ENCODE data around the gene METTL16. TPM values are rescaled to one million over a fixed set of nuclear protein-coding genes. Genes with fewer than 3 reads are reported as not detected.

METTL16 gene
- total and polyA plus RNA-seq, 2 of the 8 experiments (the other 6 are each of a cell fraction or from before 2014, with no cell fraction given) = 22.8 to 59.4 TPM

DNA sequence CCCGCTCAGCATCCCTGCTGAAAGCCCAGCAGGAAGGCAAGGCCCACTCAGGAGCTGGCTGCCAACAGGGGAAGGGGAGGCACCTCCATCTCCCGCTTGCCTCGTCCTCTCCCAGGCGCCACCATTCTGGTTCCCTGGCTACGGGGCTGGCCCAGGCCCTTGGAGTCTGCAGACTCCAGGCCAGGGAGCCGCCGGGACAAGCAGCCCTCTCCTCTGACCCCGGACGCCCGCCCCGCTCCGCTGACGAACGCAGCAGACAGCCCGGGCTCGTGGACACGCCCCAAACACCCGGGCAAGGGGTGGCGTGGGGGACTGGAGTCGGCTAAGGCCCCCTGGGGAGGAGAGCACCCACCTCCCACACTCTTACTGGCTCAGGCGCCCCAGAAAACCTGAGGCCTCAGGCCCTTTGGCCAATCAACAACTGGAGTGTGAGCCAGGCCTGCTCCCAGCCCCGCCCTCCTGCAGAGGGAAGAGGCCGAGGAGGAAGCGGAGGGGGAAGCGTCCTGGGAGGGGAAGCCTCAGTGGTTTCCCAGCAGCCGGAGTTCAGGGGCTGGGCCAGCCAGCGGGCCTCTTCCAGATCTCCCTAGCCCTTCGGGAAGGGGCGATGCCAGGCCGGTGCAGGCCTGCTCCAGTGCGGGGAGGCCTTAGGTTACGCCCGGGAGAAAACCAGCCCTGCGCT is 115.0 kb downstream of the METTL16 start:
- Histone ChIP-seq H3K79me2 (ENCODE audit: control insufficient read depth in 1 of 2, insufficient read depth in 2 of 2, low read length in 2 of 2) (peaks cover 0 to 45% of the 10 kb centered on the region in 2 experiments; a peak in 2 of 4 replicates), H3K79me1 (ENCODE audit: low read depth, low read length) (peaks cover 25% of the 10 kb centered on the region), H3K4me2 (ENCODE audit: insufficient read depth in 1 of 2, low read depth in 2 of 2, low read length in 2 of 2) (peak overlapping the region; percentile 75 to 94), H4K5ac (ENCODE audit: insufficient read length, low read depth, low read length) (peak overlapping the region; percentile 59), H3K27me3 (replicated peaks in 1 of 4; ENCODE audit: control insufficient read depth in 3 of 4, extremely low read depth in 1 of 4, insufficient read depth in 3 of 4, low read length in 3 of 4) (no peaks in the 10 kb centered on the region), H3K4me1 (replicated peaks in 1 of 4; ENCODE audit: control insufficient read depth in 3 of 4, insufficient read depth in 4 of 4, low read length in 3 of 4) (peaks cover 15 to 46% (median 32%) of the 10 kb centered on the region in 4 experiments), H3K23me2 (ENCODE audit: low read depth, low read length) (peaks cover 26% of the 10 kb centered on the region), H3K36me3 (ENCODE audit: control insufficient read depth in 2 of 4, insufficient read depth in 4 of 4, low read length in 3 of 4) (no peaks in the 10 kb centered on the region), H2BK120ac (replicated peaks; ENCODE audit: low read depth, low read length) (no peak overlapping the region), H3K23ac (ENCODE audit: insufficient read length) (no peak overlapping the region), H4K8ac (ENCODE audit: extremely low read depth, insufficient read depth, low read length) (peak overlapping the region; percentile 42), H4K91ac (replicated peaks; ENCODE audit: insufficient read length, low read length) (peak overlapping the region; percentile 83), H3K9ac (replicated peaks in 1 of 4; ENCODE audit: extremely low read depth in 1 of 4, low read depth in 3 of 4, low read length in 3 of 4) (peak overlapping the region in 1 of 4 experiments; percentile 46; a peak in 1 of 7 replicates), H2BK20ac (ENCODE audit: low read length) (0 out of 2 replicates have a peak overlapping the region, but pooled peaks have one; percentile 72), H3K4me3 (ENCODE audit: extremely low read depth in 1 of 4, insufficient read depth in 2 of 4, low read depth in 3 of 4, low read length in 4 of 4) (peak overlapping the region; percentile 35 to 96 (median 46)), H2BK5ac (ENCODE audit: low read depth, low read length) (peak overlapping the region; percentile 96), H2BK12ac (ENCODE audit: low read depth, low read length) (peak overlapping the region; percentile 99; the same call in 1 of the 2 replicates), H2AFZ (ENCODE audit: low read length) (no peak overlapping the region), H3K9me3 (ENCODE audit: insufficient read depth in 2 of 2, low read depth in 1 of 2, low read length in 1 of 2) (no peaks in the 10 kb centered on the region), H3K18ac (ENCODE audit: extremely low read depth, low read length) (peak overlapping the region; percentile 60), H3K27ac (ENCODE audit: low read depth, low read length) (peak overlapping the region; percentile 70; the same call in 1 of the 2 replicates), H2AK5ac (ENCODE audit: low read depth, low read length) (peak overlapping the region; percentile 97; the same call in 1 of the 2 replicates), H2BK15ac (ENCODE audit: low read length) (peak overlapping the region; percentile 53), H3K4ac (replicated peaks; ENCODE audit: insufficient read length, low read depth, low read length) (peak overlapping the region; percentile 57), H3K56ac (replicated peaks; ENCODE audit: insufficient read length, low read depth, low read length) (peak overlapping the region; percentile 11), H3K14ac (ENCODE audit: insufficient read length) (no peak overlapping the region), H4K20me1 (replicated peaks in 1 of 2; ENCODE audit: control insufficient read depth in 1 of 2, insufficient read depth in 2 of 2, low read length in 2 of 2) (peaks cover 8 to 18% of the 10 kb centered on the region in 2 experiments)
- no peak for FAIRE-seq
- ChIA-PET POLR2A (ENCODE audit: partially characterized antibody) (interaction anchor here (1.1 to 8.8 kb wide), 5 partner anchors 10 to 326 kb away, joined by 3 to 193 read pairs (median 3); partner anchors contain the start of genes SGSM2 and TSR1), CTCF (ENCODE audit: partially characterized antibody) (interaction anchor here (0.6 to 8.8 kb wide), 6 partner anchors 14 to 1101 kb away, joined by 3 to 80 read pairs (median 8); no protein-coding TSS in a partner anchor)
- peak; percentile 85 to 89 for DNase-seq (ENCODE audit: low read depth in 1 of 2, low spot score in 2 of 2)
- 10% methylated on average over 24 of the region's 34 CpGs; no CpG with 5 or more reads in 1 of the 2 experiments for WGBS, 2 experiments (ENCODE audit: extremely low coverage in 1 of 2, insufficient coverage in 1 of 2, insufficient read length in 1 of 2, insufficient replicate concordance in 2 of 2, low coverage in 1 of 2, low lambda C conversion rate in 2 of 2, missing lambda C conversion rate in 1 of 2)
- TF ChIP-seq CREB1 (IDR thresholded peaks at IDR 0.05) (peak; percentile 29; the same call in 1 of the 2 replicates), ASH2L (IDR thresholded peaks at IDR 0.05; ENCODE audit: low read length) (peak; percentile 21), FOSL1 (IDR thresholded peaks at IDR 0.05; ENCODE audit: insufficient read depth, low read depth, low read length) (no peak), BACH1 (IDR thresholded peaks at IDR 0.05; ENCODE audit: low read length) (0 out of 2 replicates have a peak, but pooled peaks have one; percentile 6), CTBP2 (IDR thresholded peaks at IDR 0.05; ENCODE audit: borderline replicate concordance, insufficient read depth, insufficient read length, low read length) (peak; percentile 44), POLR2A (IDR thresholded peaks at IDR 0.05; ENCODE audit: control extremely low read depth in 1 of 2, low read depth in 2 of 2, low read length in 2 of 2) (peak in 1 of 2 experiments; percentile 63; a peak in 1 of 3 replicates), TBP (IDR thresholded peaks at IDR 0.05; ENCODE audit: low read depth, low read length) (peak; percentile 38; the same call in 1 of the 2 replicates), SP1 (IDR thresholded peaks at IDR 0.05; ENCODE audit: low read depth, low read length) (no peak), MAFK (IDR thresholded peaks at IDR 0.05; ENCODE audit: low read depth, low read length) (no peak), HDAC2 (IDR thresholded peaks at IDR 0.05; ENCODE audit: borderline replicate concordance in 1 of 2, low read depth in 2 of 2, low read length in 2 of 2) (peak in 1 of 2 experiments; percentile 83; a peak in 1 of 4 replicates), TAF1 (IDR thresholded peaks at IDR 0.05; ENCODE audit: low read depth, low read length) (peak; percentile 59; the same call in 1 of the 2 replicates)
- TF ChIP-seq, protein P1, sequence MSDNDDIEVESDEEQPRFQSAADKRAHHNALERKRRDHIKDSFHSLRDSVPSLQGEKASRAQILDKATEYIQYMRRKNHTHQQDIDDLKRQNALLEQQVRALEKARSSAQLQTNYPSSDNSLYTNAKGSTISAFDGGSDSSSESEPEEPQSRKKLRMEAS (IDR thresholded peaks at IDR 0.05) = peak; percentile 24; the same call in 1 of the 2 replicates
